ENCODE measurements around the gene PTPRN2.
"Not testable (repeated sequence)": the region's sequence is repeated elsewhere in the genome, so short reads cannot be mapped to it uniquely, and the experiment has no call there.

The PTPRN2 gene

GRCh38 chr7:157780721-157781120 lies 806.9 kb downstream of the PTPRN2 start:
- TF ChIP-seq BHLHE40 (IDR thresholded peaks at IDR 0.05; ENCODE audit: borderline replicate concordance) (no peak), L3MBTL2 (conservative IDR thresholded peaks at IDR 0.05) (no peak), ARNT (IDR thresholded peaks at IDR 0.05) (no peak), ELF4 (IDR thresholded peaks at IDR 0.05) (no peak), NFRKB (IDR thresholded peaks at IDR 0.05) (no peak), LEF1 (IDR thresholded peaks at IDR 0.05; ENCODE audit: borderline replicate concordance) (no peak)
- POLR2A ChIA-PET = no interaction called here
- CTCF ChIA-PET = no interaction called here
- no peak for DNase-seq (ENCODE audit: extremely low spot score)

DNA sequence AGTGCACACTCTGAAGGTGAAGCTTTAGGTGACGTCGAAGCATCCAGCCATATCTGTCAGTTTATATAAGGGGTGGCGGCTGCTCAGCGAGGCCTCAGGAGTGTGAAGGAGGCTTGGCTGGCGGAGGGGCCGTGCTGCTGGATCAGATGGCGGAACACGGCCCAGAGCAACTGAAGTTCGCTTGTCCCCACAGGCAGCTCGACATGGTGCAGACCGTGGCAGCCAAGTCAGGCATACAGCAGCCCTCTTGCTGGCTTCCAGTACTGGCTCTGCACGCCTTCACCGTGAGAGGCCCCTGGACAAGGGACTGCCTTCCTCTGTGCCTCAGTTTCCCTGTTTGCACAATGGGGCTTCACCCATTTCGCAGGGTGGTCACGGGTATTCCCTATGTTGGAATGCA lies 807.3 kb downstream of the PTPRN2 start:
- CTCF ChIA-PET = no interaction called here
- DNase-seq (ENCODE audit: extremely low spot score) = no peak
- TF ChIP-seq BHLHE40 (IDR thresholded peaks at IDR 0.05; ENCODE audit: borderline replicate concordance) = no peak
- TF ChIP-seq ZNF384 (IDR thresholded peaks at IDR 0.05) = no peak
- TF ChIP-seq TARDBP (IDR thresholded peaks at IDR 0.05) = no peak
- no peak for TF ChIP-seq FOXM1 (IDR thresholded peaks at IDR 0.05; ENCODE audit: borderline replicate concordance)
- POLR2A ChIA-PET = no interaction called here

GRCh38 chr7:157779206-157779605 lies 808.4 kb downstream of the PTPRN2 start:
- DNase-seq (ENCODE audit: extremely low spot score) = no peak
- TF ChIP-seq L3MBTL2 (conservative IDR thresholded peaks at IDR 0.05) = no peak
- ChIA-PET POLR2A (no interaction called here), CTCF (no interaction called here)

DNA sequence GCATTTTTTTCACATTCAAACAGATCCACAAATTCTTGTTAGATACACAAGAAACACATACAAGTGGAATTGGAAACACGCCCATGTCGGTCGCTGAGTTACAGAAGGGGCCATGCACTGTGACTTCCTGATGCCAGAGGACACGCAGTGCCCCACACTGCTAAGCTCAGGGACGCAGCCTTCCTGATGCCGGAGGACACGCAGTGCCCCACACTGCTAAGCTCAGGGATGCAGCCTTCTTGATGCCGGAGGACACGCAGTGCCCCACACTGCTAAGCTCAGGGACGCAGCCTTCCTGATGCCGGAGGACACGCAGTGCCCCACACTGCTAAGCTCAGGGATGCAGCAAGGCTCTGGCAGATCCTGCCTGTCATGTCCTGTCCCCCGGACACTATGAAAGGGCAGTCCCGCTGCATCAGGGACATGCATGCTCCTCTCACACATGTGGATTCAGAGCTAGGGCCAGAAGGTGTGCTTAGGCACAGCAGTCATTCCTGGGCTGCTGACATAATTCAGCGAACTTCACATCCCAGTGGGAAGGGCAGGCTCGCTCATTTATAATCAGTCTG lies 810.3 kb downstream of the PTPRN2 start:
- CTCF ChIA-PET; DNase-seq (ENCODE audit: extremely low spot score); POLR2A ChIA-PET: not testable (repeated sequence)

DNA sequence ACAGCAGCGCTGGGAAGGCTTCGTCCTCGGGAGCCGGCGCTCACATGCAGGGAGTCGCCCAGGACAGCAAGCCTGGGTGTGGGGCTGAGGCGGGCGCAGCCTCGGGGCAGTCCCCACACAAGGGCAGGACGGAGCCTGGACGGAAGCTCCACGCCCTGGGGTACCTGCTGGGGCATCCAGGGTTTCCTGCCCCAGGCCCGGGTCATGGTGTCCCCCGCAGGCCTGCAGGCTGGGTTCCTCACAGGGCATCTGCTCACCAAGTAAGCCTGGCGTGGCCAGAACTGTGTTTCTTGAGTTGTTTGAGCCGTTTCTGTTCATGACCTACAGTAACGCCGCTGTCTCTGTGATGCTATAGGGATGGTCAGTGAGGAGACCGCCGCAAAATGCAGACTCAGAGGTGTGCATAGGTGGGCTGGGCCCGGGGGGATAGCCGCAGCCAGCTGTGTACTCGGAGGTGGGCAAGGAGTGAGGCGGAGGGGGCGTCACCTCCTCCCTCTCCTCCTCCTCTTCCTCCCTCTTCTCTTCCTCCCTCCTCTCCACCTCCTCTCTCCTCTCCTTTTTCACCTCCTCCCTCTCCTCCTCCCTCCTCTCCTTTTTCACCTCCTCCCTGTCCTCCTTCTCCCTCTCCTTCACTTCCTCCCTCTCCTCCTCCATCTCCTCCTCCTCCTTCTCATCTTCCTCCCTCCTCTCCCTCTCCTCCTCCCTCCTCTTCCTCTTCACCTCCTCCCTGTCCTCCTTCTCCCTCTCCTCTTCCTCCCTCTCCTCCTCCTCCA lies 811.9 kb downstream of the PTPRN2 start:
- CTCF ChIA-PET = no interaction called here
- no peak for DNase-seq (ENCODE audit: extremely low spot score)
- POLR2A ChIA-PET = no interaction called here
- TF ChIP-seq HDGF (IDR thresholded peaks at IDR 0.05; ENCODE audit: borderline replicate concordance) (no peak), L3MBTL2 (conservative IDR thresholded peaks at IDR 0.05) (no peak), SUZ12 (IDR thresholded peaks at IDR 0.05) (no peak), NFRKB (IDR thresholded peaks at IDR 0.05) (no peak), PKNOX1 (IDR thresholded peaks at IDR 0.05) (no peak), FOXA1 (IDR thresholded peaks at IDR 0.05) (no peak), TARDBP (IDR thresholded peaks at IDR 0.05) (no peak), LEF1 (IDR thresholded peaks at IDR 0.05; ENCODE audit: borderline replicate concordance) (no peak), SP1 (IDR thresholded peaks at IDR 0.05) (no peak), ARNT (IDR thresholded peaks at IDR 0.05) (no peak), ELF4 (IDR thresholded peaks at IDR 0.05) (no peak), FOXM1 (IDR thresholded peaks at IDR 0.05; ENCODE audit: borderline replicate concordance) (no peak), CTBP1 (IDR thresholded peaks at IDR 0.05; ENCODE audit: borderline replicate concordance) (no peak), ZNF384 (IDR thresholded peaks at IDR 0.05) (no peak), BHLHE40 (IDR thresholded peaks at IDR 0.05; ENCODE audit: borderline replicate concordance) (no peak), FOXK2 (IDR thresholded peaks at IDR 0.05) (no peak)

DNA sequence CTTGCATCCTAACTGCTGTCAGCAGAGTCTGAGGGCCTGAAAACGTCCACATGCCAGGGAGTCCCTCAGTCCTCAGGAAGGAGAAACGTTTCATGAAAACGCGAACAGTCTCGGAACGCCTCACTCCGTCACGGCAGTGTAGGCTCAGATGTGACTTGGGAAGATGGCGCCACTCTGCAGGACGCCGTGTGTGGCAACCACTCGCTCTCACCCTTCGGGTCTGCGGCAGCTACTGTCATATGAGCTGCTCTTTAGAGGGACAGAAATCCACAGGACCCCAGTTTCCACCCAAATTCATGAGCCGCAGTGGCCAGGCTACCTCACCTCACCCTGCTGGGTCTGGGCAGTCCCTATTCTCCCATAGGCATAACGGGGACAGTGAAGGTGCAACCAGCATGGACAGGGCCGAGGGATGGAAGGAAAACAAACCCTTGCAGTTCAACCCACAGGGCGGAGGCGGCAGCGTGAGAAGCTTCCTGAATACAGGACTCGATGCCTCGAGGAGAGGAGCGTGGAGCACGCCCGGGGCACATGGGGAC lies 812.5 kb downstream of the PTPRN2 start:
- CTCF ChIA-PET = no interaction called here
- no peak for DNase-seq (ENCODE audit: extremely low spot score)
- TF ChIP-seq LEF1 (IDR thresholded peaks at IDR 0.05; ENCODE audit: borderline replicate concordance) (no peak), L3MBTL2 (conservative IDR thresholded peaks at IDR 0.05) (peak; percentile 51), FOXA1 (IDR thresholded peaks at IDR 0.05) (no peak)
- POLR2A ChIA-PET = no interaction called here

DNA sequence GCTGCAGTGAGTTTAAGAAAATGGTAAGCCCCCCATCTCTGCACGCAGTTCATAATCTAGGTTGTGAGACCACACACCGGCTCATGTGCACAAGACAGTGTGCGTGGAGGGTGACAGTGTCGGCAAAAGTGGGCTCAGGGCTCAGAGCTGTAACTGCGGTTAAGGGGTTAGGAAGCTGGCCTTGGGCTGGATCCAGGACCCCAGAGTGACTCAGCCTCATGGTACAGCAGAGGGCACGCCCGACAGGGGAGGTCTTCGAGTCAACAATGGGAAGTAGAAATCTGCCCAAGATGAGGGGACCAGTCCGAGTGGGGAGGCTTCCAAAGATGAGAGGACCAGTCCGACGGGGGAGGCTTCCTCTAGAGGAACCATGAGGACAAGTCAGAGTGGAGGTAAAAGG lies 813.1 kb downstream of the PTPRN2 start:
- DNase-seq (ENCODE audit: extremely low spot score) = no peak
- POLR2A ChIA-PET = no interaction called here
- TF ChIP-seq ARNT (IDR thresholded peaks at IDR 0.05) (no peak), ZNF384 (IDR thresholded peaks at IDR 0.05) (no peak), NFRKB (IDR thresholded peaks at IDR 0.05) (no peak), ELF4 (IDR thresholded peaks at IDR 0.05) (no peak), SP1 (IDR thresholded peaks at IDR 0.05) (no peak), LEF1 (IDR thresholded peaks at IDR 0.05; ENCODE audit: borderline replicate concordance) (no peak), TARDBP (IDR thresholded peaks at IDR 0.05) (no peak), FOXA1 (IDR thresholded peaks at IDR 0.05) (no peak)
- CTCF ChIA-PET = no interaction called here

DNA sequence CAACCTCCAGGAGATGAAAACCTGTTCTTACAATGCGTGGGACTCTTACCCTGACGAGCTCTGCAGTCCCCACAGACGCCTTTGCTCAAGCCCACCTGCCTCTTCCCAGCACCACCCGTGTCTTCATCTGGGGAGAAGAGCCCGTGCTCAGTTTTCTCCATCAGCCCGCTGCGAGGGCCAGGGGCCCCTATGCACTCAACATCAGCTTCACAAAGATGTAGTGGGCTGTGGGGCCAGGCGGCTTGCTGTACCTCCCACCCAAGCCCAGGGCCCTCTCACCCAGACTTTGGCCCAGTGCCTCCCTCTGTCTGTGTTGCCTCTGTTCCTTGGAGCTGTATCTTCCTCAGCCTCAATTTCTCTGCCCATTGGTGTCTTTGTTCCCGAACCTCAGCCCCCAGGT lies 814.3 kb downstream of the PTPRN2 start:
- CTCF ChIA-PET = no interaction called here

More for the DNA sequence above, 814.3 kb downstream of the PTPRN2 start:
- POLR2A ChIA-PET = no interaction called here
- TF ChIP-seq SP1 (IDR thresholded peaks at IDR 0.05) = no peak
- no peak for TF ChIP-seq ARNT (IDR thresholded peaks at IDR 0.05)
- no peak for TF ChIP-seq BHLHE40 (IDR thresholded peaks at IDR 0.05; ENCODE audit: borderline replicate concordance)
- TF ChIP-seq TARDBP (IDR thresholded peaks at IDR 0.05) = no peak
- TF ChIP-seq PKNOX1 (IDR thresholded peaks at IDR 0.05) = no peak
- TF ChIP-seq L3MBTL2 (conservative IDR thresholded peaks at IDR 0.05) = no peak
- TF ChIP-seq CTBP1 (IDR thresholded peaks at IDR 0.05; ENCODE audit: borderline replicate concordance) = no peak
- no peak for DNase-seq (ENCODE audit: extremely low spot score)
